CD4-positive, alpha-beta T cell (primary cell): Measurements from ENCODE around the gene NRROS. TPM values are rescaled to one million over a fixed set of nuclear protein-coding genes. Genes with fewer than 3 reads are reported as not detected.

ENCODE experiments used
- ATAC-seq: fragments of 200-7000 bp; cut with Tn5 transposase; one replicate; pipeline ENCODE4 v1.10.0; 2022; ENCODE audit warnings: mild to moderate bottlenecking; ENCODE audit not compliant: poor library complexity
- CTCF ChIA-PET: fragments of 350-600 bp; sonication (Branson Sonifier 250); formaldehyde crosslinking; loops from one replicate; lab custom pipeline; 2021; ENCODE audit warnings: antibody characterized with exemption, inconsistent platforms; lab: Charles Lee
- POLR2A ChIA-PET: fragments of 350-600 bp; sonication (Branson Sonifier 250); formaldehyde crosslinking; loops from one replicate; lab custom pipeline; 2021; ENCODE audit warnings: antibody characterized with exemption, inconsistent platforms; lab: Charles Lee
- DNase-seq, 14 experiments: peaks; one replicate each; pipeline ENCODE4 v3.0.0-alpha.2; 2013 to 2020; ENCODE audit warnings: mixed read lengths in 2 of 14
- H3K27ac ChIP-seq, 2 donors: one replicate each; pipeline versions ENCODE4 v1.5.1 to v1.7.0; 2013; ENCODE audit warnings: low read length in 2 of 2, low read depth in 1 of 2, mild to moderate bottlenecking in 1 of 2
- H3K27me3 ChIP-seq, 2 experiments: 1 replicate in 1 of 2; 2 replicates in 1 of 2; pipeline versions ENCODE4 v1.6.1 to v1.7.0; 2013; ENCODE audit warnings: low read length in 2 of 2, control low read depth in 1 of 2, mild to moderate bottlenecking in 1 of 2, moderate library complexity in 1 of 2; ENCODE audit not compliant: insufficient read depth in 2 of 2, control insufficient read depth in 1 of 2
- H3K36me3 ChIP-seq: one replicate; pipeline ENCODE4 v1.6.1; 2013; ENCODE audit warnings: low read length, control low read depth; ENCODE audit not compliant: insufficient read depth
- H3K4me1 ChIP-seq: one replicate; pipeline ENCODE4 v1.6.1; 2013; ENCODE audit warnings: low read length, control low read depth; ENCODE audit not compliant: insufficient read depth
- H3K4me3 ChIP-seq: one replicate; pipeline ENCODE4 v1.5.1; 2013; ENCODE audit warnings: mild to moderate bottlenecking, low read length, moderate library complexity
- H3K9me3 ChIP-seq, 2 experiments: 1 replicate in 1 of 2; 2 replicates in 1 of 2; pipeline versions ENCODE4 v1.6.1 to v1.7.0; 2013; ENCODE audit warnings: low read length in 2 of 2, mild to moderate bottlenecking in 2 of 2, control low read depth in 1 of 2, moderate library complexity in 1 of 2; ENCODE audit not compliant: control insufficient read depth in 1 of 2, insufficient read depth in 1 of 2
- H3K27ac Mint-ChIP-seq: one replicate; pipeline ENCODE4 v1.8.0; 2020; ENCODE audit warnings: mixed read lengths
- H3K27me3 Mint-ChIP-seq: one replicate; pipeline ENCODE4 v1.8.0; 2021; ENCODE audit warnings: mixed read lengths
- H3K36me3 Mint-ChIP-seq: one replicate; pipeline ENCODE4 v1.8.0; 2021; ENCODE audit warnings: low read depth, mixed read lengths
- H3K4me1 Mint-ChIP-seq: one replicate; pipeline ENCODE4 v1.8.0; 2021; ENCODE audit warnings: low read depth, mixed read lengths
- H3K4me3 Mint-ChIP-seq: one replicate; pipeline ENCODE4 v1.8.0; 2020; ENCODE audit warnings: mild to moderate bottlenecking, mixed read lengths
- H3K9me3 Mint-ChIP-seq: one replicate; pipeline ENCODE4 v1.8.0; 2020; ENCODE audit warnings: mixed read lengths
- intact Hi-C, 2 experiments: fragments of 100-400 bp; cut with DNase I in 1 of 2; cut with micrococcal nuclease in 1 of 2; formaldehyde crosslinking; loops; one replicate each; pipeline versions ENCODE4 v1.15.1 to v1.9.0; 2023 to 2025; cut with DNase I, micrococcal nuclease
- total RNA-seq, 174 experiments: library from RNA in 2 of 174; stranded (reverse) in 2 of 174; gene quantifications; one replicate each; pipeline ENCODE4 v1.2.3 and lab custom pipeline; 2021 to 2026
- TF ChIP-seq, protein P1 (sequence below): fragments of 200-600 bp; IDR thresholded peaks from one replicate; pipeline ENCODE4 v1.8.0; 2022; ENCODE audit warnings: antibody characterized with exemption, mild to moderate bottlenecking

The NRROS gene
- total RNA-seq, 2 experiments from 2014 or later, result 7.4 to 8.4 TPM

DNA sequence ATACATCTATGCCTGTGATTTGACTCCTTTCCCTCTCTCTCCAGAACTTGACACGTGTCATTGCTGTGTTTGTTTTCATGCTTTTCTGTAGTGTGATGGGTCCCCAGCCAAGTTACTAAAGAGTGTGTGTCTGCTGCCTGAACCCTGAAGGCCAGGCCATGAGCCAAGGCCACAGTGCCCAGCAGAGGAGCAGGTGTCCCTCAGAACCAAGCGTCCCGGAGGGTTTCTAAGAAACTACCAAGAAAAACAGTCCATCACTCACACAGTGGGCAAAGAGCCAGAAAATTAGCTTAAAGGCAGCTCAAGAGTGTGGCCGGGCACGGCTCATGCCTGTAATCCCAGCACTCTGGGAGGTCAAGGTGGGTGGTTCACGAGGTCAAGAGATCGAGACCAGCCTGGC is 35.8 kb upstream of the NRROS start:
- no peaks in the 10 kb centered on the region for H3K36me3 ChIP-seq
- H3K27ac ChIP-seq, result no peak overlapping the region
- TF ChIP-seq, protein P1, sequence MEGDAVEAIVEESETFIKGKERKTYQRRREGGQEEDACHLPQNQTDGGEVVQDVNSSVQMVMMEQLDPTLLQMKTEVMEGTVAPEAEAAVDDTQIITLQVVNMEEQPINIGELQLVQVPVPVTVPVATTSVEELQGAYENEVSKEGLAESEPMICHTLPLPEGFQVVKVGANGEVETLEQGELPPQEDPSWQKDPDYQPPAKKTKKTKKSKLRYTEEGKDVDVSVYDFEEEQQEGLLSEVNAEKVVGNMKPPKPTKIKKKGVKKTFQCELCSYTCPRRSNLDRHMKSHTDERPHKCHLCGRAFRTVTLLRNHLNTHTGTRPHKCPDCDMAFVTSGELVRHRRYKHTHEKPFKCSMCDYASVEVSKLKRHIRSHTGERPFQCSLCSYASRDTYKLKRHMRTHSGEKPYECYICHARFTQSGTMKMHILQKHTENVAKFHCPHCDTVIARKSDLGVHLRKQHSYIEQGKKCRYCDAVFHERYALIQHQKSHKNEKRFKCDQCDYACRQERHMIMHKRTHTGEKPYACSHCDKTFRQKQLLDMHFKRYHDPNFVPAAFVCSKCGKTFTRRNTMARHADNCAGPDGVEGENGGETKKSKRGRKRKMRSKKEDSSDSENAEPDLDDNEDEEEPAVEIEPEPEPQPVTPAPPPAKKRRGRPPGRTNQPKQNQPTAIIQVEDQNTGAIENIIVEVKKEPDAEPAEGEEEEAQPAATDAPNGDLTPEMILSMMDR, result no peak
- ChIA-PET POLR2A (interaction anchor here (1.4 to 1.9 kb wide), 4 partner anchors 29 to 136 kb away, joined by 4 to 11 read pairs (median 6); partner anchors contain the start of genes NRROS and PAK2), CTCF (interaction anchor here (0.7 to 2.3 kb wide), 2 partner anchors 30 to 81 kb away, joined by 3 to 16 read pairs; no protein-coding TSS in a partner anchor)
- H3K9me3 Mint-ChIP-seq, result no peaks in the 10 kb centered on the region
- intact Hi-C loops, result loop anchor here (10.0 kb wide), 2 partner anchors 341 to 349 kb away; partner anchors contain the start of gene NCBP2 (in 1 of the 2)
- H3K27ac Mint-ChIP-seq, result no peak overlapping the region
- no peak overlapping the region for H3K4me3 ChIP-seq
- ATAC-seq, result no peak
- peaks cover 10% of the 10 kb centered on the region for H3K4me1 ChIP-seq
- no peaks in the 10 kb centered on the region for H3K27me3 Mint-ChIP-seq
- no peak overlapping the region for H3K4me3 Mint-ChIP-seq
- H3K36me3 Mint-ChIP-seq, result no peaks in the 10 kb centered on the region
- H3K27me3 ChIP-seq, result no peaks in the 10 kb centered on the region
- no peak for DNase-seq
- peaks cover 15% of the 10 kb centered on the region for H3K4me1 Mint-ChIP-seq
- no peaks in the 10 kb centered on the region for H3K9me3 ChIP-seq

DNA sequence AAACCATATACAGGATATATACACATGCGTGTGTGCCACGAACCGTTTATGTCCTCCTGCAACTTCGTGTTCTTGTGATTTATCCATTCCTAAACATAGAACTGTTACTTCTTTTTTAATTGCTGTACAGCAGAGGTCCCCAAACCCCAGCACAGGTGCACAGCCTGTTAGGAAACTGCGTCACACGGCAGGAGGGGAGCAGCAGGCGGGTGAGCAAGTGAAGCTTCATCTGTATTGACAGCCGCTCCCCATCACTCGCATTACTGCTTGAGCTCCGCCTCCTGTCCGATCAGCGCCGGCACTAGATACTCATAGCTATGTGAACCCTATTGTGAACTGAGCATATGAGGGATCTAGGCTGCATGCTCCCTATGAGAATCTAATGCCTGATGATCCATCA is 34.9 kb upstream of the NRROS start:
- Mint-ChIP-seq H3K4me3 (peak overlapping the region; percentile 27), H3K4me1 (peaks cover 23% of the 10 kb centered on the region), H3K9me3 (no peaks in the 10 kb centered on the region), H3K36me3 (no peaks in the 10 kb centered on the region), H3K27ac (peak overlapping the region; percentile 66), H3K27me3 (no peaks in the 10 kb centered on the region)
- POLR2A ChIA-PET, result interaction anchor here (0.6 to 1.9 kb wide), 8 partner anchors 24 to 338 kb away, joined by 3 to 11 read pairs (median 5); partner anchors contain the start of genes CEP19, NCBP2, NRROS and PAK2
- Histone ChIP-seq H3K36me3 (no peaks in the 10 kb centered on the region), H3K27ac (no peak overlapping the region), H3K4me1 (peaks cover 16% of the 10 kb centered on the region), H3K4me3 (no peak overlapping the region), H3K9me3 (no peaks in the 10 kb centered on the region), H3K27me3 (no peaks in the 10 kb centered on the region)
- ATAC-seq (peak; percentile 94), DNase-seq (peak; percentile 52 to 86 (median 71))
- TF ChIP-seq, protein P1, result no peak
- CTCF ChIA-PET, result interaction anchor here (0.6 to 2.3 kb wide), 11 partner anchors 9 to 140 kb away, joined by 3 to 16 read pairs (median 4); partner anchors contain the start of genes NRROS and PAK2
- intact Hi-C loops, result loop anchor here (10.0 kb wide), 2 partner anchors 340 to 350 kb away; partner anchors contain the start of gene NCBP2 (in 1 of the 2)

GRCh38 chr3:196608693-196609092 is 30.8 kb upstream of the NRROS start:
- intact Hi-C loops, result loop anchor here (1.0 to 10.0 kb wide), 6 partner anchors 24 to 362 kb away; partner anchors contain the start of gene NCBP2 (in 1 of the 2)
- ChIA-PET POLR2A (interaction anchor here (1.1 to 6.8 kb wide), 9 partner anchors 10 to 333 kb away, joined by 4 to 80 read pairs (median 6); partner anchors contain the start of genes CEP19, NCBP2, NRROS and PAK2), CTCF (interaction anchor here (1.3 to 3.0 kb wide), 11 partner anchors 15 to 334 kb away, joined by 3 to 67 read pairs (median 10); partner anchors contain the start of genes NCBP2 and NRROS)
- Histone ChIP-seq H3K9me3 (no peaks in the 10 kb centered on the region), H3K4me1 (peaks cover 47% of the 10 kb centered on the region), H3K36me3 (no peaks in the 10 kb centered on the region), H3K4me3 (no peak overlapping the region), H3K27me3 (no peaks in the 10 kb centered on the region), H3K27ac (no peak overlapping the region)
- Mint-ChIP-seq H3K4me1 (peaks cover 49% of the 10 kb centered on the region), H3K9me3 (no peaks in the 10 kb centered on the region), H3K27me3 (no peaks in the 10 kb centered on the region), H3K4me3 (peak overlapping the region; percentile 48), H3K27ac (no peak overlapping the region), H3K36me3 (no peaks in the 10 kb centered on the region)
- ATAC-seq (no peak), DNase-seq (no peak)
- TF ChIP-seq, protein P1, result no peak
